HEK293T (cell line): ENCODE results near the gene BCL10.
A peak's percentile ranks its signal among the peaks of the same experiment; 100 is the strongest.

Experiments used
- CTCF ChIA-PET: fragments of 350-600 bp; formaldehyde crosslinking; extraction: SDS; loops from one replicate; lab custom pipeline; 2021; ENCODE audit warnings: antibody characterized with exemption, inconsistent platforms; lab: Yijun Ruan, JAX
- POLR2A ChIA-PET: fragments of 350-600 bp; formaldehyde crosslinking; extraction: SDS; loops from one replicate; lab custom pipeline; 2020; ENCODE audit warnings: antibody characterized with exemption, inconsistent platforms; lab: Yijun Ruan, JAX
- DNase-seq: peaks from one replicate; pipeline ENCODE4 v3.0.0; 2012; ENCODE audit warnings: mixed read lengths; ENCODE audit errors: extremely low spot score
- ARNT ChIP-seq: fragments of 450-650 bp; IDR thresholded peaks from 2 replicates; pipeline ENCODE4 v1.6.1; 2017; ENCODE audit warnings: mild to moderate bottlenecking
- BHLHE40 ChIP-seq: fragments of 450-650 bp; IDR thresholded peaks from 2 replicates; pipeline ENCODE4 v1.6.1; 2016; ENCODE audit warnings: mild to moderate bottlenecking, moderate library complexity, borderline replicate concordance
- CTBP1 ChIP-seq: fragments of 450-650 bp; IDR thresholded peaks from 2 replicates; pipeline ENCODE4 v1.6.1; 2016; ENCODE audit warnings: borderline replicate concordance
- ELF4 ChIP-seq: fragments of 450-650 bp; IDR thresholded peaks from 2 replicates; pipeline ENCODE4 v1.6.1; 2017; ENCODE audit warnings: antibody characterized with exemption
- FOXA1 ChIP-seq: fragments of 450-650 bp; IDR thresholded peaks from 2 replicates; pipeline ENCODE4 v1.6.1; 2016; ENCODE audit warnings: mild to moderate bottlenecking
- FOXK2 ChIP-seq: fragments of 450-650 bp; IDR thresholded peaks from 2 replicates; pipeline ENCODE4 v1.6.1; 2016; ENCODE audit warnings: mild to moderate bottlenecking
- FOXM1 ChIP-seq: fragments of 450-650 bp; IDR thresholded peaks from 2 replicates; pipeline ENCODE4 v1.6.1; 2017; ENCODE audit warnings: mild to moderate bottlenecking, borderline replicate concordance
- HDGF ChIP-seq: fragments of 450-650 bp; IDR thresholded peaks from 2 replicates; pipeline ENCODE4 v1.6.1; 2017; ENCODE audit warnings: antibody characterized with exemption, borderline replicate concordance
- L3MBTL2 ChIP-seq: fragments of 450-650 bp; conservative IDR thresholded peaks from 2 replicates; pipeline ENCODE4 v1.6.1; 2016; ENCODE audit warnings: mild to moderate bottlenecking
- LEF1 ChIP-seq: fragments of 450-650 bp; IDR thresholded peaks from 2 replicates; pipeline ENCODE4 v1.6.1; 2017; ENCODE audit warnings: mild to moderate bottlenecking, borderline replicate concordance
- NFRKB ChIP-seq: fragments of 450-650 bp; IDR thresholded peaks from 2 replicates; pipeline ENCODE4 v1.6.1; 2016; ENCODE audit warnings: mild to moderate bottlenecking, moderate library complexity
- PKNOX1 ChIP-seq: fragments of 450-650 bp; IDR thresholded peaks from 2 replicates; pipeline ENCODE4 v1.6.1; 2016
- SP1 ChIP-seq: fragments of 450-650 bp; IDR thresholded peaks from 2 replicates; pipeline ENCODE4 v1.6.1; 2017
- SUZ12 ChIP-seq: fragments of 450-650 bp; IDR thresholded peaks from 2 replicates; pipeline ENCODE4 v1.6.1; 2016; ENCODE audit warnings: mild to moderate bottlenecking
- TARDBP ChIP-seq: fragments of 450-650 bp; IDR thresholded peaks from 2 replicates; pipeline ENCODE4 v1.6.1; 2016
- ZNF384 ChIP-seq: fragments of 450-650 bp; IDR thresholded peaks from 2 replicates; pipeline ENCODE4 v1.6.1; 2016

The BCL10 gene

GRCh38 chr1:85279458-85280080, 3.1 kb upstream of the BCL10 start:
- POLR2A ChIA-PET, result interaction anchor here (1.4 kb wide), 1 partner anchor 302 kb away, joined by 3 read pairs; no protein-coding TSS in a partner anchor
- no peak for TF ChIP-seq ELF4
- TF ChIP-seq SUZ12, result no peak
- no peak for TF ChIP-seq CTBP1
- no peak for TF ChIP-seq TARDBP
- TF ChIP-seq FOXK2, result no peak
- no peak for TF ChIP-seq SP1
- no peak for TF ChIP-seq NFRKB
- no peak for TF ChIP-seq ZNF384
- no peak for TF ChIP-seq FOXA1
- TF ChIP-seq BHLHE40, result no peak
- CTCF ChIA-PET, result interaction anchor here (1.1 kb wide), 1 partner anchor 20 kb away, joined by 3 read pairs; the partner anchor contains the start of gene C1orf52
- DNase-seq, result no peak

- DNase-seq, result no peak
- ChIA-PET POLR2A (interaction anchor here (1.4 kb wide), 1 partner anchor 302 kb away, joined by 3 read pairs; no protein-coding TSS in a partner anchor), CTCF (no interaction called here)
- TF ChIP-seq FOXA1 (no peak), HDGF (no peak), BHLHE40 (no peak), FOXM1 (no peak), PKNOX1 (peak; percentile 70)
These were observed 2.5 kb upstream of the BCL10 start for GRCh38 chr1:85278853-85279314.

GRCh38 chr1:85277802-85278201, 1.4 kb upstream of the BCL10 start:
- TF ChIP-seq TARDBP (no peak), HDGF (no peak), L3MBTL2 (no peak), ARNT (no peak), PKNOX1 (no peak), LEF1 (no peak)
- CTCF ChIA-PET, result interaction anchor here (1.7 kb wide), 1 partner anchor 333 kb away, joined by 5 read pairs; no protein-coding TSS in a partner anchor
- no peak for DNase-seq
- POLR2A ChIA-PET, result interaction anchor here (2.5 to 3.0 kb wide), 2 partner anchors 16 to 20 kb away, joined by 7 to 18 read pairs; no protein-coding TSS in a partner anchor

- ChIA-PET CTCF (interaction anchor here (1.0 to 2.9 kb wide), 3 partner anchors 17 to 332 kb away, joined by 5 to 20 read pairs (median 5); partner anchors contain the start of gene C1orf52), POLR2A (interaction anchor here (0.7 to 3.0 kb wide), 10 partner anchors 8 to 304 kb away, joined by 3 to 26 read pairs (median 8); partner anchors contain the start of genes C1orf52 and CCN1)
- DNase-seq, result no peak
- TF ChIP-seq NFRKB (no peak), L3MBTL2 (0 out of 2 replicates have a peak, but pooled peaks have one; percentile 16), FOXM1 (no peak), ARNT (no peak), ELF4 (peak; percentile 31; the same call in 1 of the 2 replicates), FOXK2 (no peak), ZNF384 (no peak)
These were observed 677 bp upstream of the BCL10 start for GRCh38 chr1:85276978-85277639.

- CTCF ChIA-PET, result interaction anchor here (0.7 to 2.9 kb wide), 3 partner anchors 16 to 32 kb away, joined by 3 to 20 read pairs (median 6); partner anchors contain the start of gene C1orf52
- POLR2A ChIA-PET, result interaction anchor here (1.0 to 3.0 kb wide), 9 partner anchors 9 to 432 kb away, joined by 3 to 26 read pairs (median 9); partner anchors contain the start of genes C1orf52, CCN1, MCOLN3 and ZNHIT6
- TF ChIP-seq CTBP1 (no peak), SUZ12 (no peak), PKNOX1 (0 out of 2 replicates have a peak, but pooled peaks have one; percentile 18), ELF4 (no peak)
- DNase-seq, result no peak
These were observed 674 bp downstream of the BCL10 start for GRCh38 chr1:85275701-85276214.

- CTCF ChIA-PET, result interaction anchor here (1.6 to 2.9 kb wide), 2 partner anchors 15 to 20 kb away, joined by 6 to 20 read pairs; partner anchors contain the start of gene C1orf52
- DNase-seq, result peak; percentile 67
- TF ChIP-seq ARNT, result no peak
- TF ChIP-seq PKNOX1, result peak; percentile 91
- TF ChIP-seq SP1, result no peak
- no peak for TF ChIP-seq L3MBTL2
- no peak for TF ChIP-seq FOXA1
- no peak for TF ChIP-seq ELF4
- TF ChIP-seq TARDBP, result no peak
- TF ChIP-seq NFRKB, result no peak
- peak; percentile 92 for TF ChIP-seq CTBP1
- TF ChIP-seq FOXK2, result no peak
- TF ChIP-seq BHLHE40, result no peak
- POLR2A ChIA-PET, result interaction anchor here (1.0 to 2.7 kb wide), 6 partner anchors 15 to 433 kb away, joined by 3 to 26 read pairs (median 6); partner anchors contain the start of genes C1orf52, CCN1, MCOLN3 and ZNHIT6
These were observed 1.4 kb downstream of the BCL10 start for GRCh38 chr1:85274969-85275453.
